Panc1 (cell line): Measurements from ENCODE around the gene SPTBN1.

Source experiments
- POLR2AphosphoS5 ChIP-seq: IDR thresholded peaks from 2 replicates; pipeline ENCODE4 v1.6.1; 2012; ENCODE audit warnings: mild to moderate bottlenecking, low read depth, low read length, moderate library complexity
- SIN3A ChIP-seq: IDR thresholded peaks from 2 replicates; pipeline ENCODE4 v1.6.1; 2012; ENCODE audit warnings: low read depth, mild to moderate bottlenecking, low read length, moderate library complexity, borderline replicate concordance; ENCODE audit not compliant: insufficient read depth
- TF ChIP-seq, protein P1 (sequence below): fragments of 450-650 bp; IDR thresholded peaks from 2 replicates; pipeline ENCODE4 v1.5.1; 2017; ENCODE audit warnings: mild to moderate bottlenecking
- TF ChIP-seq, protein P2 (sequence below), 2 experiments: IDR thresholded peaks; 2 replicates each; pipeline ENCODE4 v1.6.1; 2011 to 2012; ENCODE audit warnings: low read depth in 2 of 2, control low read depth in 1 of 2, low read length in 1 of 2, mild to moderate bottlenecking in 1 of 2, moderate library complexity in 1 of 2; ENCODE audit not compliant: insufficient read depth in 1 of 2

- TF ChIP-seq, protein P1, sequence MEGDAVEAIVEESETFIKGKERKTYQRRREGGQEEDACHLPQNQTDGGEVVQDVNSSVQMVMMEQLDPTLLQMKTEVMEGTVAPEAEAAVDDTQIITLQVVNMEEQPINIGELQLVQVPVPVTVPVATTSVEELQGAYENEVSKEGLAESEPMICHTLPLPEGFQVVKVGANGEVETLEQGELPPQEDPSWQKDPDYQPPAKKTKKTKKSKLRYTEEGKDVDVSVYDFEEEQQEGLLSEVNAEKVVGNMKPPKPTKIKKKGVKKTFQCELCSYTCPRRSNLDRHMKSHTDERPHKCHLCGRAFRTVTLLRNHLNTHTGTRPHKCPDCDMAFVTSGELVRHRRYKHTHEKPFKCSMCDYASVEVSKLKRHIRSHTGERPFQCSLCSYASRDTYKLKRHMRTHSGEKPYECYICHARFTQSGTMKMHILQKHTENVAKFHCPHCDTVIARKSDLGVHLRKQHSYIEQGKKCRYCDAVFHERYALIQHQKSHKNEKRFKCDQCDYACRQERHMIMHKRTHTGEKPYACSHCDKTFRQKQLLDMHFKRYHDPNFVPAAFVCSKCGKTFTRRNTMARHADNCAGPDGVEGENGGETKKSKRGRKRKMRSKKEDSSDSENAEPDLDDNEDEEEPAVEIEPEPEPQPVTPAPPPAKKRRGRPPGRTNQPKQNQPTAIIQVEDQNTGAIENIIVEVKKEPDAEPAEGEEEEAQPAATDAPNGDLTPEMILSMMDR, result no peak; the same call in 1 of the 2 replicates
- TF ChIP-seq POLR2AphosphoS5, result no peak
- TF ChIP-seq, protein P2, sequence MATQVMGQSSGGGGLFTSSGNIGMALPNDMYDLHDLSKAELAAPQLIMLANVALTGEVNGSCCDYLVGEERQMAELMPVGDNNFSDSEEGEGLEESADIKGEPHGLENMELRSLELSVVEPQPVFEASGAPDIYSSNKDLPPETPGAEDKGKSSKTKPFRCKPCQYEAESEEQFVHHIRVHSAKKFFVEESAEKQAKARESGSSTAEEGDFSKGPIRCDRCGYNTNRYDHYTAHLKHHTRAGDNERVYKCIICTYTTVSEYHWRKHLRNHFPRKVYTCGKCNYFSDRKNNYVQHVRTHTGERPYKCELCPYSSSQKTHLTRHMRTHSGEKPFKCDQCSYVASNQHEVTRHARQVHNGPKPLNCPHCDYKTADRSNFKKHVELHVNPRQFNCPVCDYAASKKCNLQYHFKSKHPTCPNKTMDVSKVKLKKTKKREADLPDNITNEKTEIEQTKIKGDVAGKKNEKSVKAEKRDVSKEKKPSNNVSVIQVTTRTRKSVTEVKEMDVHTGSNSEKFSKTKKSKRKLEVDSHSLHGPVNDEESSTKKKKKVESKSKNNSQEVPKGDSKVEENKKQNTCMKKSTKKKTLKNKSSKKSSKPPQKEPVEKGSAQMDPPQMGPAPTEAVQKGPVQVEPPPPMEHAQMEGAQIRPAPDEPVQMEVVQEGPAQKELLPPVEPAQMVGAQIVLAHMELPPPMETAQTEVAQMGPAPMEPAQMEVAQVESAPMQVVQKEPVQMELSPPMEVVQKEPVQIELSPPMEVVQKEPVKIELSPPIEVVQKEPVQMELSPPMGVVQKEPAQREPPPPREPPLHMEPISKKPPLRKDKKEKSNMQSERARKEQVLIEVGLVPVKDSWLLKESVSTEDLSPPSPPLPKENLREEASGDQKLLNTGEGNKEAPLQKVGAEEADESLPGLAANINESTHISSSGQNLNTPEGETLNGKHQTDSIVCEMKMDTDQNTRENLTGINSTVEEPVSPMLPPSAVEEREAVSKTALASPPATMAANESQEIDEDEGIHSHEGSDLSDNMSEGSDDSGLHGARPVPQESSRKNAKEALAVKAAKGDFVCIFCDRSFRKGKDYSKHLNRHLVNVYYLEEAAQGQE (IDR thresholded peaks at IDR 0.05; ENCODE audit: insufficient read depth in 1 of 2, low read depth in 2 of 2, low read length in 1 of 2), result no peak
- no peak for TF ChIP-seq SIN3A
Observed at GRCh38 chr2:54454548-54455130, 1.5 kb upstream of the SPTBN1 start.
